ENCODE measurements around the gene DENND5B. TPM values are rescaled to one million over a fixed set of nuclear protein-coding genes. Genes with fewer than 3 reads are reported as not detected.
A peak's percentile ranks its signal among the peaks of the same experiment; 100 is the strongest.

Gene DENND5B
- total RNA-seq, 2 donors from 2014 or later = 6.9 to 32.3 TPM

- H3K4me3 ChIP-seq = no peak overlapping the region
- intact Hi-C loops (cut with DNase I) = no loop called here
- WGBS = 90% methylated on average over 2 of the region's 2 CpGs
- no peaks in the 10 kb centered on the region for H3K36me3 ChIP-seq
- DNase-seq (ENCODE audit: low spot score) = no peak
- no peaks in the 10 kb centered on the region for H3K9me3 ChIP-seq
- no peaks in the 10 kb centered on the region for H3K27me3 ChIP-seq (replicated peaks; ENCODE audit: insufficient read depth)
- no peaks in the 10 kb centered on the region for H3K4me1 ChIP-seq (replicated peaks)
- H3K27ac ChIP-seq = no peak overlapping the region
- TF ChIP-seq CTCF (IDR thresholded peaks at IDR 0.05) (no peak), POLR2A (IDR thresholded peaks at IDR 0.05) (no peak), POLR2AphosphoS5 (IDR thresholded peaks at IDR 0.05) (no peak)
Measured at GRCh38 chr12:31371256-31371620, 219.7 kb downstream of the DENND5B start.

- H3K27me3 ChIP-seq (replicated peaks; ENCODE audit: insufficient read depth) = no peaks in the 10 kb centered on the region
- 68% methylated on average over 10 of the region's 10 CpGs for WGBS
- H3K4me3 ChIP-seq = no peak overlapping the region
- intact Hi-C loops (cut with DNase I) = no loop called here
- TF ChIP-seq POLR2AphosphoS5 (IDR thresholded peaks at IDR 0.05) (no peak), CTCF (IDR thresholded peaks at IDR 0.05) (no peak), POLR2A (IDR thresholded peaks at IDR 0.05) (no peak)
- DNase-seq (ENCODE audit: low spot score) = no peak
- H3K4me1 ChIP-seq (replicated peaks) = no peaks in the 10 kb centered on the region
- H3K27ac ChIP-seq = peak overlapping the region; percentile 58 to 62
- no peaks in the 10 kb centered on the region for H3K36me3 ChIP-seq
- H3K9me3 ChIP-seq = no peaks in the 10 kb centered on the region
Measured at GRCh38 chr12:31370531-31371255, 220.2 kb downstream of the DENND5B start.

GRCh38 chr12:31369712-31370521, 221.0 kb downstream of the DENND5B start:
- DNase-seq (ENCODE audit: low spot score) = peak; percentile 52
- H3K9me3 ChIP-seq = no peaks in the 10 kb centered on the region
- no peaks in the 10 kb centered on the region for H3K4me1 ChIP-seq (replicated peaks)
- WGBS = 37% methylated on average over 21 of the region's 21 CpGs
- peak overlapping the region in 1 of 2 donors; percentile 7 for H3K4me3 ChIP-seq
- intact Hi-C loops (cut with DNase I) = no loop called here
- H3K27ac ChIP-seq = peak overlapping the region; percentile 58 to 62
- TF ChIP-seq POLR2AphosphoS5 (IDR thresholded peaks at IDR 0.05) (peak; percentile 41), CTCF (IDR thresholded peaks at IDR 0.05) (no peak), POLR2A (IDR thresholded peaks at IDR 0.05) (no peak)
- no peaks in the 10 kb centered on the region for H3K27me3 ChIP-seq (replicated peaks; ENCODE audit: insufficient read depth)
- no peaks in the 10 kb centered on the region for H3K36me3 ChIP-seq

- TF ChIP-seq POLR2A (IDR thresholded peaks at IDR 0.05) (no peak), CTCF (IDR thresholded peaks at IDR 0.05) (no peak), POLR2AphosphoS5 (IDR thresholded peaks at IDR 0.05) (no peak)
- intact Hi-C loops (cut with DNase I) = no loop called here
- Histone ChIP-seq H3K9me3 (no peaks in the 10 kb centered on the region), H3K4me3 (no peak overlapping the region), H3K27ac (no peak overlapping the region), H3K36me3 (no peaks in the 10 kb centered on the region), H3K27me3 (replicated peaks; ENCODE audit: insufficient read depth) (no peaks in the 10 kb centered on the region), H3K4me1 (replicated peaks) (no peaks in the 10 kb centered on the region)
- DNase-seq (ENCODE audit: low spot score) = no peak
- 46% methylated on average over 8 of the region's 8 CpGs for whole genome bisulfite sequencing
Measured at GRCh38 chr12:31368666-31369361, 222.1 kb downstream of the DENND5B start.
